NB4 (cell line): ENCODE results near the gene TADA2A.

ENCODE experiments used
- CTCF ChIP-seq: IDR thresholded peaks from one replicate; pipeline ENCODE4 v1.5.1; 2012; ENCODE audit warnings: low read depth, low read length
- MYC ChIP-seq: IDR thresholded peaks from 2 replicates; pipeline ENCODE4 v1.6.1; 2011; ENCODE audit warnings: low read depth, low read length
- TF ChIP-seq, protein P1 (sequence below): IDR thresholded peaks from 2 replicates; pipeline ENCODE4 v1.6.1; 2011; ENCODE audit warnings: low read depth, low read length

DNA sequence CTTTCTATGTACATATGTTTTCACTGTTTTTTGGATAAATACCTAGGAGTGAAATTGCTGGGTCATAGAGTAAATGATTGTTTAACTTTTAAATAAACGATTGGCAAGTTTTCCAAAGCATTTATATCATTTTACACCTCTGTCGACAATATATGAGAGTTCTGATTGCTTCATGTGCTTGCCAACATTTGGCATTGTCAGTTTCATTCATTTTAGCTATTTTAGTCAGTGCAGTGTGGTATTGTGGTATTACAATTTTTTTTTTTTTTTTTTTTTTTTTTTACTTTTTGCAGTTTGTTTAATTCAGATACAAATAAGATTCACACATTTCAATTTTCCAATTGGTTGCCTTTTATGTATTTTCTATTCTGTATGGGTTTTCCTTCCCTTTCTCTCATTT is 26.0 kb downstream of the TADA2A start:
- TF ChIP-seq CTCF, result no peak
- no peak for TF ChIP-seq MYC
- TF ChIP-seq, protein P1, sequence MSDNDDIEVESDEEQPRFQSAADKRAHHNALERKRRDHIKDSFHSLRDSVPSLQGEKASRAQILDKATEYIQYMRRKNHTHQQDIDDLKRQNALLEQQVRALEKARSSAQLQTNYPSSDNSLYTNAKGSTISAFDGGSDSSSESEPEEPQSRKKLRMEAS, result no peak
